Left renal cortex interstitium (tissue), 4 donors: ENCODE results near the gene OR6Y1. TPM values are rescaled to one million over a fixed set of nuclear protein-coding genes. Genes with fewer than 3 reads are reported as not detected.

Experiments used
- DNase-seq, 4 donors: peaks; one replicate each; pipeline ENCODE4 v3.0.0-alpha.2; 2013; ENCODE audit warnings: low read depth in 4 of 4, low spot score in 2 of 4, missing footprints in 1 of 4
- polyA plus RNA-seq, 4 donors: library from polyadenylated mRNA; unstranded; fragments of 120-200 nt; gene quantifications; one replicate each; pipeline ENCODE4 v1.2.1, GENCODE V29; 2013; ENCODE audit not compliant: insufficient read length in 4 of 4

OR6Y1 gene
- polyA plus RNA-seq: not detected

GRCh38 chr1:158554352-158554751, at the start of gene OR6Y1:
Gene OR6Y1, minus strand, starts transcription at chr1:158554405. Its CDS starts 6,300 bp downstream, at chr1:158548105.
- no peak for DNase-seq

- DNase-seq: no peak
These were observed 46.5 kb upstream of the OR6Y1 start for GRCh38 chr1:158600735-158601134.

GRCh38 chr1:158586942-158587341, 32.7 kb upstream of the OR6Y1 start:
- DNase-seq: no peak

- DNase-seq: no peak
These were observed 29.8 kb upstream of the OR6Y1 start for GRCh38 chr1:158583962-158584361.

- DNase-seq: no peak
These were observed 25.5 kb upstream of the OR6Y1 start, which contains the start of gene OR10X1 for GRCh38 chr1:158579733-158580132. Gene OR10X1, minus strand, starts transcription at chr1:158579899. Its CDS starts 0 bp downstream, at chr1:158579899.

- no peak for DNase-seq
These were observed 23.4 kb upstream of the OR6Y1 start for GRCh38 chr1:158577561-158577960.

GRCh38 chr1:158572226-158572625, 18.0 kb upstream of the OR6Y1 start:
- DNase-seq: no peak

GRCh38 chr1:158570480-158570879, 16.3 kb upstream of the OR6Y1 start, which contains the start of gene OR6P1:
Gene OR6P1, minus strand, starts transcription at chr1:158570580. Its CDS starts 6,976 bp downstream, at chr1:158563604.
- DNase-seq: no peak

GRCh38 chr1:158564608-158565007, 10.4 kb upstream of the OR6Y1 start:
- DNase-seq: no peak

- DNase-seq: no peak
These were observed 9.6 kb upstream of the OR6Y1 start for GRCh38 chr1:158563853-158564252.

- no peak for DNase-seq
These were observed 5.5 kb upstream of the OR6Y1 start for GRCh38 chr1:158559696-158560095.

GRCh38 chr1:158552296-158552695, 1.9 kb downstream of the OR6Y1 start:
- DNase-seq: no peak

- DNase-seq: no peak
These were observed 6.7 kb downstream of the OR6Y1 start for GRCh38 chr1:158547533-158547932.

GRCh38 chr1:158537609-158538008, 16.6 kb downstream of the OR6Y1 start:
- no peak for DNase-seq

- DNase-seq: peak in 1 of 4 donors; percentile 4
These were observed 19.7 kb downstream of the OR6Y1 start for GRCh38 chr1:158534496-158534895.

GRCh38 chr1:158527190-158527815, 26.9 kb downstream of the OR6Y1 start:
- no peak for DNase-seq

GRCh38 chr1:158521666-158522058, 32.5 kb downstream of the OR6Y1 start:
- no peak for DNase-seq

GRCh38 chr1:158520955-158521665, 33.1 kb downstream of the OR6Y1 start:
- DNase-seq: no peak

GRCh38 chr1:158520021-158520420, 34.2 kb downstream of the OR6Y1 start:
- DNase-seq: no peak

- DNase-seq: no peak
These were observed 37.2 kb downstream of the OR6Y1 start for GRCh38 chr1:158516966-158517365.

GRCh38 chr1:158509471-158510156, 44.6 kb downstream of the OR6Y1 start:
- DNase-seq: no peak
